Fibroblast of gingiva (primary cell): ENCODE results near the gene MGMT.

ENCODE experiments used
- DNase-seq: peaks from one replicate; pipeline ENCODE4 v3.0.0-alpha.2; 2011; ENCODE audit warnings: low read depth

MGMT gene

GRCh38 chr10:129544205-129545202 lies 77.5 kb downstream of the MGMT start:
- DNase-seq = no peak

- no peak for DNase-seq
Measured at GRCh38 chr10:129545261-129545660, 78.2 kb downstream of the MGMT start.

- DNase-seq = no peak
Measured at GRCh38 chr10:129546106-129546505, 79.1 kb downstream of the MGMT start.

GRCh38 chr10:129547608-129548007 lies 80.6 kb downstream of the MGMT start:
- DNase-seq = peak; percentile 5

- no peak for DNase-seq
Measured at GRCh38 chr10:129548600-129548999, 81.6 kb downstream of the MGMT start.

GRCh38 chr10:129550076-129550475 lies 83.0 kb downstream of the MGMT start:
- no peak for DNase-seq

- no peak for DNase-seq
Measured at GRCh38 chr10:129550658-129551057, 83.6 kb downstream of the MGMT start.

GRCh38 chr10:129552119-129552518 lies 85.1 kb downstream of the MGMT start:
- DNase-seq = no peak

- no peak for DNase-seq
Measured at GRCh38 chr10:129553928-129554327, 86.9 kb downstream of the MGMT start.

GRCh38 chr10:129556316-129556715 lies 89.3 kb downstream of the MGMT start:
- no peak for DNase-seq

- DNase-seq = no peak
Measured at GRCh38 chr10:129560361-129560760, 93.3 kb downstream of the MGMT start.

- no peak for DNase-seq
Measured at GRCh38 chr10:129562487-129562886, 95.4 kb downstream of the MGMT start.

GRCh38 chr10:129564923-129565322 lies 97.9 kb downstream of the MGMT start:
- DNase-seq = no peak

GRCh38 chr10:129568583-129569344 lies 101.7 kb downstream of the MGMT start:
- DNase-seq = no peak

- no peak for DNase-seq
Measured at GRCh38 chr10:129570185-129570584, 103.1 kb downstream of the MGMT start.

GRCh38 chr10:129579228-129579627 lies 112.2 kb downstream of the MGMT start:
- no peak for DNase-seq

GRCh38 chr10:129580010-129580409 lies 113.0 kb downstream of the MGMT start:
- no peak for DNase-seq

GRCh38 chr10:129580901-129581300 lies 113.9 kb downstream of the MGMT start:
- no peak for DNase-seq

- no peak for DNase-seq
Measured at GRCh38 chr10:129581827-129582411, 114.9 kb downstream of the MGMT start.

- no peak for DNase-seq
Measured at GRCh38 chr10:129583831-129584230, 116.8 kb downstream of the MGMT start.

GRCh38 chr10:129586898-129587443 lies 119.9 kb downstream of the MGMT start:
- no peak for DNase-seq

- DNase-seq = no peak
Measured at GRCh38 chr10:129589546-129589945, 122.5 kb downstream of the MGMT start.
